Gastrocnemius medialis (tissue), 4 donors: ENCODE results near the gene COL20A1. TPM values are rescaled to one million over a fixed set of nuclear protein-coding genes. Genes with fewer than 3 reads are reported as not detected.

Experiments
- ATAC-seq, 2 donors: fragments of 150-250 bp; one replicate each; pipeline ENCODE4 v1.9.1; 2016
- DNase-seq, 2 donors: peaks; one replicate each; pipeline ENCODE4 v3.0.0-alpha.2; 2019
- H3K27ac ChIP-seq, 4 donors: fragments of 200-600 bp; sonication (generic); 1 replicate in 1 of 4; 2 replicates in 3 of 4; pipeline ENCODE4 v1.5.1; 2016 to 2018; ENCODE audit warnings: mild to moderate bottlenecking in 2 of 4, moderate library complexity in 1 of 4
- H3K27me3 ChIP-seq, 3 donors: fragments of 200-600 bp; sonication (generic) in 2 of 3; 1 replicate in 1 of 3; 2 replicates in 2 of 3; pipeline versions ENCODE4 v1.5.1 to v1.6.0; 2016 to 2019; ENCODE audit warnings: mild to moderate bottlenecking in 1 of 3, moderate library complexity in 1 of 3
- H3K36me3 ChIP-seq, 2 donors: fragments of 200-600 bp; sonication (generic) in 1 of 2; one replicate each; pipeline ENCODE4 v1.5.1; 2017 to 2018
- H3K4me1 ChIP-seq, 2 donors: fragments of 200-600 bp; sonication (generic) in 1 of 2; one replicate each; pipeline ENCODE4 v1.5.1; 2016 to 2017; ENCODE audit warnings: mild to moderate bottlenecking in 2 of 2
- H3K4me3 ChIP-seq, 4 donors: fragments of 200-600 bp; sonication (generic) in 3 of 4; 1 replicate in 1 of 4; 2 replicates in 3 of 4; pipeline ENCODE4 v1.5.1; 2016 to 2019; ENCODE audit warnings: mild to moderate bottlenecking in 2 of 4
- H3K9me3 ChIP-seq, 3 donors: fragments of 200-600 bp; sonication (generic) in 2 of 3; 1 replicate in 1 of 3; 2 replicates in 2 of 3; pipeline ENCODE4 v1.5.1; 2016 to 2019
- CTCF ChIP-seq, 5 experiments: fragments of 450-650 bp in 3 of 5; fragments of 200-600 bp in 2 of 5; sonication (generic) in 2 of 5; IDR thresholded peaks in 4 of 5; conservative IDR thresholded peaks in 1 of 5; 1 replicate in 4 of 5; 2 replicates in 1 of 5; pipeline ENCODE4 v1.5.1; 2016 to 2019; ENCODE audit warnings: antibody characterized with exemption in 5 of 5, mild to moderate bottlenecking in 3 of 5, moderate library complexity in 3 of 5
- POLR2A ChIP-seq, 2 donors: fragments of 450-650 bp; IDR thresholded peaks; one replicate each; pipeline ENCODE4 v1.6.1; 2017; ENCODE audit warnings: antibody characterized with exemption in 2 of 2, mild to moderate bottlenecking in 2 of 2, moderate library complexity in 2 of 2
- in situ Hi-C, 4 donors: fragments of 200-750 bp; cut with MboI; loops; one replicate each; pipeline versions ENCODE4 v1.15.0 to v1.8.0; 2017; ENCODE audit warnings: low sequenced_read_pairs in 4 of 4
- intact Hi-C: fragments of 100-400 bp; cut with DNase I; formaldehyde crosslinking; loops from one replicate; pipeline ENCODE4 v1.15.1; 2023; ENCODE audit warnings: low total_unique reads
- total RNA-seq, 4 donors: library from RNA; depleted of rRNA; stranded (reverse); fragments of >200 nt; gene quantifications; one replicate each; pipeline versions ENCODE4 v1.1.0 to v1.2.3, GENCODE V29; 2016

Gene COL20A1
- total RNA-seq, result under 1 TPM in 1 of 4 donors, not detected in 3; 0.23 TPM

- Histone ChIP-seq H3K4me3 (no peak within 1 kb of the TSS), H3K36me3 (peaks cover 0 to 9% of the 10 kb centered on the region in 2 donors), H3K27ac (no peak within 1 kb of the TSS), H3K27me3 (peaks cover 33 to 56% (median 41%) of the 10 kb centered on the region in 3 donors), H3K4me1 (no peaks in the 10 kb centered on the region), H3K9me3 (no peaks in the 10 kb centered on the region)
- no peak for TF ChIP-seq POLR2A (IDR thresholded peaks at IDR 0.05)
- no peak for TF ChIP-seq CTCF (IDR thresholded peaks at IDR 0.05 in 4 of 5, conservative IDR thresholded peaks at IDR 0.05 in 1 of 5)
- intact Hi-C loops (no loop called here), in situ Hi-C loops (no loop called here)
- ATAC-seq, result no peak
- no peak for DNase-seq
Observed at GRCh38 chr20:63292904-63293303, at the start of gene COL20A1. COL20A1 (plus strand) TSS chr20:63293186; CDS start chr20:63295108, 1,922 bp downstream.

GRCh38 chr20:63243604-63244247 lies 49.3 kb upstream of the COL20A1 start:
- Histone ChIP-seq H3K27me3 (peaks cover 7 to 14% (median 8%) of the 10 kb centered on the region in 3 donors), H3K27ac (no peak overlapping the region), H3K4me3 (no peak overlapping the region), H3K36me3 (no peaks in the 10 kb centered on the region), H3K9me3 (no peaks in the 10 kb centered on the region), H3K4me1 (no peaks in the 10 kb centered on the region)
- TF ChIP-seq POLR2A (IDR thresholded peaks at IDR 0.05) (no peak), CTCF (IDR thresholded peaks at IDR 0.05 in 4 of 5, conservative IDR thresholded peaks at IDR 0.05 in 1 of 5) (no peak)
- intact Hi-C loops (no loop called here), in situ Hi-C loops (no loop called here)
- DNase-seq (no peak), ATAC-seq (no peak)

- TF ChIP-seq CTCF (IDR thresholded peaks at IDR 0.05 in 4 of 5, conservative IDR thresholded peaks at IDR 0.05 in 1 of 5), result no peak
- in situ Hi-C loops (no loop called here), intact Hi-C loops (no loop called here)
- H3K36me3 ChIP-seq, result no peaks in the 10 kb centered on the region
- no peak overlapping the region for H3K4me3 ChIP-seq
- peaks cover 9 to 21% (median 12%) of the 10 kb centered on the region in 3 donors for H3K27me3 ChIP-seq
- no peaks in the 10 kb centered on the region for H3K4me1 ChIP-seq
- ATAC-seq (no peak), DNase-seq (no peak)
- H3K9me3 ChIP-seq, result no peaks in the 10 kb centered on the region
- no peak overlapping the region for H3K27ac ChIP-seq
Observed at GRCh38 chr20:63244468-63244867, 48.5 kb upstream of the COL20A1 start.

- Histone ChIP-seq H3K4me3 (no peak overlapping the region), H3K27me3 (peaks cover 15 to 26% (median 17%) of the 10 kb centered on the region in 3 donors)
- no peak for DNase-seq
Observed at GRCh38 chr20:63246490-63247288, 46.3 kb upstream of the COL20A1 start.

More at GRCh38 chr20:63246490-63247288, 46.3 kb upstream of the COL20A1 start:
- TF ChIP-seq POLR2A (IDR thresholded peaks at IDR 0.05) (no peak), CTCF (IDR thresholded peaks at IDR 0.05 in 4 of 5, conservative IDR thresholded peaks at IDR 0.05 in 1 of 5) (no peak)
- no peak for ATAC-seq
- intact Hi-C loops, result no loop called here
- Histone ChIP-seq H3K9me3 (no peaks in the 10 kb centered on the region), H3K36me3 (no peaks in the 10 kb centered on the region), H3K27ac (no peak overlapping the region), H3K4me1 (no peaks in the 10 kb centered on the region)
- in situ Hi-C loops, result no loop called here
